Parathyroid adenoma (tissue), 2 donors: ENCODE measurements around the gene RAP1GAP2.

Source experiments
- H2AFZ ChIP-seq: fragments of 300-600 bp; sonication (generic); one replicate; pipeline ENCODE4 v1.7.0; 2017; ENCODE audit warnings: antibody characterized with exemption, mild to moderate bottlenecking
- H3K27ac ChIP-seq: fragments of 300-600 bp; sonication (generic); one replicate; pipeline ENCODE4 v1.7.0; 2017
- H3K27me3 ChIP-seq: fragments of 300-600 bp; sonication (generic); one replicate; pipeline ENCODE4 v1.7.0; 2017; ENCODE audit warnings: low read length; ENCODE audit not compliant: control insufficient read depth, insufficient read depth
- H3K36me3 ChIP-seq: fragments of 300-600 bp; sonication (generic); one replicate; pipeline ENCODE4 v1.7.0; 2017; ENCODE audit warnings: low read length; ENCODE audit not compliant: control insufficient read depth, insufficient read depth
- H3K4me1 ChIP-seq: fragments of 300-600 bp; sonication (generic); one replicate; pipeline ENCODE4 v1.7.0; 2017; ENCODE audit warnings: control low read depth
- H3K4me2 ChIP-seq: fragments of 300-600 bp; sonication (generic); one replicate; pipeline ENCODE4 v1.7.0; 2017; ENCODE audit warnings: low read length
- H3K4me3 ChIP-seq: fragments of 300-600 bp; sonication (generic); one replicate; pipeline ENCODE4 v1.7.0; 2017; ENCODE audit warnings: low read depth, low read length
- H3K79me2 ChIP-seq: fragments of 300-600 bp; sonication (generic); one replicate; pipeline ENCODE4 v1.7.0; 2017; ENCODE audit warnings: control low read depth
- H3K9ac ChIP-seq: fragments of 300-600 bp; sonication (generic); one replicate; pipeline ENCODE4 v1.7.0; 2017; ENCODE audit warnings: mild to moderate bottlenecking
- H3K9me3 ChIP-seq: fragments of 300-600 bp; sonication (generic); one replicate; pipeline ENCODE4 v1.7.0; 2017; ENCODE audit warnings: low read length; ENCODE audit not compliant: control insufficient read depth
- TF ChIP-seq, protein P1 (sequence below): fragments of 300-600 bp; sonication (generic); IDR thresholded peaks from one replicate; pipeline ENCODE4 v1.7.0; 2017; ENCODE audit warnings: antibody characterized with exemption, mild to moderate bottlenecking
- donor health status: primary hyperparathyroidism.

Gene RAP1GAP2

DNA sequence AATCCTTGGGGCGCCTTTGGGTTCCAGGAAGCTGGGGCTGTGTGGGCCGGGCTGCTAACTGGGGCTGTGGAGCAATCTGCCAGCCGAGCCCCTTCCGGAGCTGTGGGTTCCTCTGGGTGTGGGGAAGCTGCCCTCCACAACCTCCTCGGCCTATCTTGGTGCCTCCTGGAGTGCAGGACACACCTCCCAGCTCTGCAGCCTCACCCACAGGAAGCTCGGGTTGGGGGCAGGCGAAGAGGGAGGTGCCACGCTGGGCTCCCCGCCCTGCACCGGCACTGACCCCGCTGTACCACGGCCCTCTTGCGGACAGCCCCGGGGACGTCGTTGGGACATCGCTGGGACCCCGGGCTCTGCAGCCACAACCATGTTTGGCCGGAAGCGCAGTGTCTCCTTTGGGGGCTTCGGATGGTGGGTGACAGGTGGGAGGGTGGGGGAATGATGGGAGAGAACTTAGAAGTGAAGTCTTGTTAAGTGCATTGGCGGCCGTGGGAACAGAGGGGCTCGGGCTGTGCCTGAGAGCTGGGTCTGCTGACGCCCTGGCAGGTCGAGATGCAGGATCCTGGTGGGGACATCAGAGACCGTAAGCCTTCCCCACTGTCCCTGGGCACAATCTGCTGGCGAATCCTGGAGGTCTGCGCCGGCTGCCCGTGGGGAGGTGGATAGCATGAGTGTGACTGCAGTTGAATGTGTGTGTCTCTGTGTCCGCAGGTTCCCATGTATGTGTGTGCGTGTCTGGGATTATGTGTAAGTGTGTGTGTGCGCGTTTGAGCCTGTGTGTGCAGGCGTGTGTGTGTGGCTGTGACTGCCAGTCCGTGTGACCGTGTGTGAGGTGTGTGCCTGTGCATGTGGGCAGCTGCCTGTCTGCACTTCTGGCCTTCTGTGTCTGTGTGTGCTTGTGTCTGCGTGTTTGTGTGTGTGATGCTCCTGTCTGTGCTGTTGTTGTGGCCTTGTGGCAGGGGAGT, at the start of gene RAP1GAP2:
Gene RAP1GAP2, plus strand, starts transcription at position 275 of the 962 bp plus-strand sequence. Its CDS starts 90 bp downstream, at position 365.
- H3K9ac ChIP-seq: no peak within 1 kb of the TSS
- H3K4me1 ChIP-seq: no peaks in the 10 kb centered on the region

DNA sequence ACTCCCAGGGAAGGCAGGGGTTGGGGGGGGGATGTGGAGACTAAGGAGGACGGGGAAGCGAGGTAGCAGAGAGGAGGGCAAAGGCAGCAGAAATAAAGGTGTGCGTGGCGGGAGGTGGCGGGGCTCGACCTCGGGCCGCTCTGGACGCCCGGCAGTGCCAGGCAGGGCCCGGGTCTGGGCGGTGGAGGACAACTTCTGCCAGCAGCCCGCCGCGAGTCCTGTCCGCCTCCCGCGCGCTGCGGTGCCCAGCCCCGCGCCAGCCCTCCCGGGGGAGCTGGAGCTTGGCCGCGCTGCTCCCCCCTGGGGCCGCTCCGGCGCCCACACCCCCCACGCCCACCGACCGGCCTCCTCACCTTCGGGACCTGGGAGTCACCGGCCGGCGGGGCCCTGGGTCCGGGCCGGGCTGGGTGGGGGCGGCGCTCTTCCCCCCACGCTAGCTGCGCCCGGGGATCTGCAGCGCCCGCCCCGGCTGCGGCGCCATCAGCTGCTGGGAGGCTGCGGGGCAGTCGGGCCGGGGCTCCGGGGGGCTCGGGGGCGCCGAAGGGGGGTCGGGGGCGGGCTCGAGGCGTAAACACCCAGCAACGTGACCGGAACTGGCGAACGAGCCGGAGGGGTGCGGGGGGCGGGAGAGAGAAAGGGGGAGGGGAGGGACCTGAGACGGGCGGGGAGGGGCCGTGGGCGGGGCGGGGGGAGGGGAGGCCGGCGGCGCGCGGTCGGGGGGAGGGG, 47.0 kb upstream of the RAP1GAP2 start, which contains the start of gene CCDC92B:
Gene CCDC92B, minus strand, starts transcription at position 595 of the 726 bp plus-strand sequence. CDS start 14,507 bp downstream, outside the sequence.
- peak within 1 kb of the TSS; percentile 88 for H3K27ac ChIP-seq
- no peaks in the 10 kb centered on the region for H3K36me3 ChIP-seq
- no peaks in the 10 kb centered on the region for H3K4me1 ChIP-seq
- no peak within 1 kb of the TSS for H3K4me3 ChIP-seq
- TF ChIP-seq, protein P1, sequence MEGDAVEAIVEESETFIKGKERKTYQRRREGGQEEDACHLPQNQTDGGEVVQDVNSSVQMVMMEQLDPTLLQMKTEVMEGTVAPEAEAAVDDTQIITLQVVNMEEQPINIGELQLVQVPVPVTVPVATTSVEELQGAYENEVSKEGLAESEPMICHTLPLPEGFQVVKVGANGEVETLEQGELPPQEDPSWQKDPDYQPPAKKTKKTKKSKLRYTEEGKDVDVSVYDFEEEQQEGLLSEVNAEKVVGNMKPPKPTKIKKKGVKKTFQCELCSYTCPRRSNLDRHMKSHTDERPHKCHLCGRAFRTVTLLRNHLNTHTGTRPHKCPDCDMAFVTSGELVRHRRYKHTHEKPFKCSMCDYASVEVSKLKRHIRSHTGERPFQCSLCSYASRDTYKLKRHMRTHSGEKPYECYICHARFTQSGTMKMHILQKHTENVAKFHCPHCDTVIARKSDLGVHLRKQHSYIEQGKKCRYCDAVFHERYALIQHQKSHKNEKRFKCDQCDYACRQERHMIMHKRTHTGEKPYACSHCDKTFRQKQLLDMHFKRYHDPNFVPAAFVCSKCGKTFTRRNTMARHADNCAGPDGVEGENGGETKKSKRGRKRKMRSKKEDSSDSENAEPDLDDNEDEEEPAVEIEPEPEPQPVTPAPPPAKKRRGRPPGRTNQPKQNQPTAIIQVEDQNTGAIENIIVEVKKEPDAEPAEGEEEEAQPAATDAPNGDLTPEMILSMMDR: no peak
- H3K9me3 ChIP-seq: no peaks in the 10 kb centered on the region
- no peaks in the 10 kb centered on the region for H3K79me2 ChIP-seq
- H3K27me3 ChIP-seq: no peaks in the 10 kb centered on the region
- H2AFZ ChIP-seq: peak within 1 kb of the TSS; percentile 90
- no peak within 1 kb of the TSS for H3K4me2 ChIP-seq
- peak within 1 kb of the TSS; percentile 59 for H3K9ac ChIP-seq

More for the DNA sequence above, at the start of gene RAP1GAP2:
- no peak within 1 kb of the TSS for H3K27ac ChIP-seq
- no peaks in the 10 kb centered on the region for H3K79me2 ChIP-seq
- TF ChIP-seq, protein P1: no peak
- no peaks in the 10 kb centered on the region for H3K36me3 ChIP-seq
- no peak within 1 kb of the TSS for H3K4me3 ChIP-seq
- no peak within 1 kb of the TSS for H3K4me2 ChIP-seq
- no peak within 1 kb of the TSS for H2AFZ ChIP-seq
- H3K27me3 ChIP-seq: no peaks in the 10 kb centered on the region
- H3K9me3 ChIP-seq: no peaks in the 10 kb centered on the region

DNA sequence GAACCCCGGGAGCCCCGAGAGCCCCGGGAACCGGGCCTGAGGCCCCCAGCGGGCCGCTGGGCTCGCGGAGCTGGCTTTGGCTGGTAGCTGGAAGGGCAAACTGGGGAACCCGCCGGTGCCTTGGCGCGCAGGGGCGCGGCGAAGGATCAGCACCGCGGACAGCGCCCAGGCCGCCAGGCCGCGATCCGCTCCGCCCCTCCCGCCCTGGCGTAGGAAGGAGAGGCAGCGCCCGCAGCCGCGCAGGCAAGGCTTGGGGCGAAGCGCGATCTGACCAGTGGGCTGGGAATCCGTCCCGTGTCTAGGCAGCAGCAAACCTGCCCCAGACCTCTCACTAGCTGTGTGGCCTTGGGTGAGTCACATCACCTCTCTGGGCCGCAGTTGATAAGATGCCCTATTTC, 46.5 kb upstream of the RAP1GAP2 start:
- TF ChIP-seq, protein P1: no peak
- peak overlapping the region; percentile 59 for H3K9ac ChIP-seq
- no peaks in the 10 kb centered on the region for H3K9me3 ChIP-seq
- H3K4me1 ChIP-seq: no peaks in the 10 kb centered on the region
- no peaks in the 10 kb centered on the region for H3K36me3 ChIP-seq
- peak overlapping the region; percentile 90 for H2AFZ ChIP-seq
- peak overlapping the region; percentile 88 for H3K27ac ChIP-seq
- H3K79me2 ChIP-seq: no peaks in the 10 kb centered on the region
- no peak overlapping the region for H3K4me2 ChIP-seq
- H3K27me3 ChIP-seq: no peaks in the 10 kb centered on the region
- no peak overlapping the region for H3K4me3 ChIP-seq

DNA sequence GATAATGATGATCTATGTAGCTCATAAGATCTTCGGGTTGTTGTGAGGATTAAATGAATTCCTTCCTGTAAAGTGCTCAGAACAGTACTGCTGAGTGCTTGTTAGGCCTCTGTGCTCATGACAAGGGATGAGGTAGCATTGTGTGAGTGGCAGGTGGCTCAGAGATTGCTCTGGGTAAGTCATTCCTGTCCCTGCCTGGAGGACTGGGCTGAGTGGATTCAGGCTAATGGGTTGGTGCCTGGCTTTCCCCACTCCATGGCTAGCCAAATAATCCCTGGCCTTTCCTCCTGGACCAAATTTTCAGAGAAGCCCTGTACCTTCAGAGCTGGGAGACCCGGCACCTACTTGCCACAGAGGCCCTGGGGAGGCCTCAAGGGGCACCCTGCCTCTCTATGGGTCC, 45.5 kb upstream of the RAP1GAP2 start:
- H3K9ac ChIP-seq: no peak overlapping the region
- H3K9me3 ChIP-seq: no peaks in the 10 kb centered on the region
- peak overlapping the region; percentile 90 for H2AFZ ChIP-seq
- no peak overlapping the region for H3K4me3 ChIP-seq
- no peaks in the 10 kb centered on the region for H3K4me1 ChIP-seq
- H3K27me3 ChIP-seq: no peaks in the 10 kb centered on the region
- no peak overlapping the region for H3K27ac ChIP-seq
- no peaks in the 10 kb centered on the region for H3K79me2 ChIP-seq
- TF ChIP-seq, protein P1: no peak
- no peak overlapping the region for H3K4me2 ChIP-seq
- H3K36me3 ChIP-seq: no peaks in the 10 kb centered on the region
